Stimulated activated CD8-positive, alpha-beta memory T cell treated with anti-CD3 and anti-CD28 coated beads, Interleukin-2, amount 100 ng/mL, for 48 hours (primary cell): Measurements from ENCODE around the gene RSPH1.

ENCODE experiments used
- DNase-seq, 2 donors: peaks; one replicate each; pipeline ENCODE4 v3.0.0-alpha.2; 2020; ENCODE audit warnings: low read depth in 2 of 2

Gene RSPH1

GRCh38 chr21:42467140-42467983 lies 28.7 kb downstream of the RSPH1 start:
- DNase-seq: no peak

- no peak for DNase-seq
These were observed 29.3 kb downstream of the RSPH1 start for GRCh38 chr21:42466700-42467099.

- no peak for DNase-seq
These were observed 30.3 kb downstream of the RSPH1 start for GRCh38 chr21:42465803-42466127.

DNA sequence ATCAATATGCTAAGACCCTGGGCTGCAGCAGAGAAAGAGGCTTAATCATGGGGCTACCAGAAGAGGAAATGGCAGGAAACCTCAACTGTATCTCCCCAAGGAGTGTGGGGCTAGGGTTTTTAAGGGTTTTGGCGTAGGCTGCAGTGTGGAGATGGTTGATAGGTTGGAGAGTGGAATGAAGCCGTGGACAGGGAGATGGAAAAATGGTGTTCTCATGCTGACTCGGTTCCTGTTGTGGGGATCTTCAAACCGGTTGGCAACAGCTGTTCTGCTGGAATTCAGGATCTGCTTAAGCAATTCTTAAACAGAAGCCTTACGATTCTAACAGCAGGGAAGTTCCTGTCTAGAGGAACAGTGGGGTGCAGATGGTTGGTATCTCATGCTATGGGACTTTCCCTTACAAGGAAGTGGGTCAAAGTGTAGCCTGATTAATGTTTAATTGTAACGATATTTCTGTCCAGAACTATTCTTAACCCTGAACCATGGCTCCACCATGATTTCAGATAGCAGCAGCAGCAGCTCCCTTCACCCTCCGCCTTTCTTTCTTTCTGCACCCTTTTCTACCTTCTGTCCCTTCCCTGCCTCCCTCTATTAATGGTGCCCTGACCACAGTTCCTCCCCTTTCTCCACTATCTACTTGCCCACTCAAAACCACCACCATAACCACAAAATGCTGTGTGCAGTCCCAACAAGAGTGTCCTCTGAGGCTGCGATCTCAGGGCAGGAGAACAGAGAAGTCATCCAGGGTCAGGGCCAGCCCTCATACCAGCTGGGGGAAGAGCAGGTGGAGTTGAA lies 30.8 kb downstream of the RSPH1 start:
- no peak for DNase-seq

GRCh38 chr21:42463861-42464515 lies 32.0 kb downstream of the RSPH1 start:
- peak in 1 of 2 donors; percentile 48 for DNase-seq

GRCh38 chr21:42461881-42462877 lies 33.8 kb downstream of the RSPH1 start:
- no peak for DNase-seq

DNA sequence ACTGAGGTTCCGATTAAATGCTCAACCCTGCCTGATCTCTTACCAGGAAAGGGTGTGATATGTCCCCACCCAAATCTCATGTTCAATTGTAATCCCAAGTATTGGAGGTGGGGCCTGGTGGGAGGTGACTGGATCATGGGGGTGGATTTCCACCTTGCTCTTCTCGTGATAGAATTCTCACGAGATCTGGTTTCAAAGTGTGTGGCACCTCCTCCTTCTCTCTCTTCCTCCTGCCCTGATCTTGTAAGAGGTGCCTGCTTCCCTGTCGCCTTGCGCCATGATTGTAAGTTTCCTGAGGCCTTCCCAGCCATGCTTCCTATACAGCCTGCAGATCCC lies 34.9 kb downstream of the RSPH1 start:
- DNase-seq: no peak

DNA sequence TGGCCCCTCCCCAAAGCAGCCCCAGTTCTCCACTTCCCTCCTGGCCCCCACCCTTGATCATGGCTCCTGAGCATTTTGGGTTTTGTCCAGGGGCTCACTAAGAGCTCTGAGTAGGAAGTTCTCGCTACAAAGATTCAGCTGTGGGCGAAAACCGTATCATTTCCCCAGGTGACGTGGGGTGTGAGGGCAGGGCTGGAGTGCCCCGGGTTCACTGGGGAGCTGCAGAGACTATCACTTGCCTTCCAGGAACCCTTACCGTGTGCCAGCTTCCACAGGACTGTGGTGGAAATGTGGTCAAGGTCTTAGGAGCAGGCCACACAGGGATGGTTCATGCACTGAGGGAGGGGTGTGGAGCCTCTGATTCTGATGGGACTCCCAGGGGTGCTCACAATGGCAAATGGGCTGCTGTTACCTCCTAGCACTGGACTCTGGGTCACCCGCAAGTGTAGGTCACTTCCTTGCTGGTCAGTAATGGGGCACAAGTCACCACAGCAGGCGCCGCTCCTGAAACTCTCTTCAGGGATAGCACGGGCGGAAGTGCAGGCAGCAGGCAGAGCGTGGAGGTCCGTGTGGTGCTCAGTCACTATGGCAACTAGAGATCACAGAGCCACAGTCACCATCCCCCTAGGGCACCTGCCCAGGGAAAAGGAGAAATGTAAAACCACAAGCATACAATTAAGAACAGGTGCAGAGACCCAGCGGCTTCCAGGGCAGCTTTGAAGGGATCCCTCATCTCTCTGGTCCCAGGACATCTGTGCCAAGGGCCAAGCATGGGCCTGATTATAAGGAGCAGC lies 35.4 kb downstream of the RSPH1 start:
- no peak for DNase-seq

GRCh38 chr21:42459546-42460215 lies 36.3 kb downstream of the RSPH1 start:
- no peak for DNase-seq

- DNase-seq: no peak
These were observed 37.0 kb downstream of the RSPH1 start for GRCh38 chr21:42459082-42459460.

- DNase-seq: no peak
These were observed 39.6 kb downstream of the RSPH1 start for GRCh38 chr21:42456457-42456856.

DNA sequence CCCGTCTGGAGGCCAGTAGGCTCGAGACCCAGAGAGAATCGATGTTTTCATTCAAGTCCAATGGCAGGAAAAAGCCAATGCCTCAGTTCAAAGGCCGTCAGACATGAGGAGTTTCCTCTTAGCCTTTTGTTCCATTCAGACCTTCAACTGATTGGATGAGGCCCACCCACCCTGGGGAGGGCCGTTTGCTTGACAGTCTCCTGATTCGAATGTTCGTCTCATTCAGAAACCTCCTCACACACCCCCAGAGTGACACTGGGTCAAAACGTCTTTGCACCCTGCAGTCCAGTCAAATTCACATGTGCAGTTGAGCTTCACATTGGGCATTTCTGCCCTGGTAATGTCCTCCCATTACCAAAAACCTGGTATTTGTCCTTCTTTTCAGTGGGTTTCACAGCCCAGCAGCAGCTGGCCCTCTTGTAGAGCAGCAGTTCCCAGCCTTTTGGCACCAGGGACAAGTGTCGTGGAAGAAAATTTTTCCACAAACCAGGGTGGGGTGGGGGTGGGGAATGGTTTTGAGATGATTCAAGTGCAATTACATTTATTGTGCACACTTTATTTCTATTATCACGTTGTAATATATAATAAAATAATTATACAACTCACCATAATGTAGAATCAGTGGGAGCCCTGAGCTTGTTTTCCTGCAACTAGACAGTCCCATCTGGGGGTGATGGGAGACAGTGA lies 40.1 kb downstream of the RSPH1 start:
- DNase-seq: no peak

- DNase-seq: no peak
These were observed 40.8 kb downstream of the RSPH1 start for GRCh38 chr21:42455196-42455595.

DNA sequence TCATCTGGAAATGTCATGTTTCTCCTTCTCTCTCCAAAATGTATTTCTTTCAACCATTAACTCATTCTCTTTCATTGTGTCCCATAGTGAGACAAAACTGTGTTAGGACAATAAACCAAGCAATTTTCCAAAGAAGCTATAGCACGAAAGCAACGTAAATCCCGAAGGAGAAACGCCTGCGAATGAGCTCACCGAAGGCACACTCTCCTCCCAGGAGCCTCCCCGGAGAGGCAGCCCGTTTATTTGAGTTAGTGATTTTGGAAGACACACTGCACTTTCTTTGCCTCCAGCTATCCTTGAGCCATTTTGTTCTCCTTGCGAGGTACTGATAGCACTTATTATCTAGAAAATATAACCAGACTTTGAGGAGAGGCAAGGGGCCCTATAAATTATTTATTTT lies 41.2 kb downstream of the RSPH1 start:
- no peak for DNase-seq

DNA sequence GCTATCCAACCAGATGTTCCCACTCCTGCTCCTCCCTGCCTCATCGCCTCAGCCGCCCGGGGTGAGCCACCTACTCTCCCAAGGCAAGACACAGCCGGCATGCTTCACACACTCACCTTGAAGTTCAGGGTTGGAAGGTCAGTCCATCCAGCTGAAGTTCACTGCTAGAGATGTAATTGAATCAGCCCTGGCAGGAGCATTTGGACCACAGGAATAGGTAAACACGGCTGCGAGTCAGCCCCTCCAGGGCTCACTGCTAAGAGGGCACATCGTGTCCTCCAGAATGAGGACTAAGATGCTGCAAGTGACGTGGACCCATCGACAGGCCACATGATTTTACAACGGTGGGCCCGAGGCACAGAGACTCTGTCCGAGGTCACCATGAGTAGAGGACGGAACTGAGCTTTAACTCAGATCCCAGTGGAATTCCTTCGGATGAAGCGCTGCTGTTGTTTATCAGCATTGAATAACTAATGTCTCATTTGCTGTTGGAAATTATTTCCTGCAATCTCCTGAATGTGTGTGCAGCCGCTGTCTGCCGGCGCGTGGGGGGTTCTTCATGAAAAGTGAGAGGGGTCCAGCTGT lies 41.9 kb downstream of the RSPH1 start:
- DNase-seq: no peak

- DNase-seq: no peak
These were observed 42.6 kb downstream of the RSPH1 start for GRCh38 chr21:42453224-42453985.

GRCh38 chr21:42452401-42453223 lies 43.4 kb downstream of the RSPH1 start:
- DNase-seq: no peak

DNA sequence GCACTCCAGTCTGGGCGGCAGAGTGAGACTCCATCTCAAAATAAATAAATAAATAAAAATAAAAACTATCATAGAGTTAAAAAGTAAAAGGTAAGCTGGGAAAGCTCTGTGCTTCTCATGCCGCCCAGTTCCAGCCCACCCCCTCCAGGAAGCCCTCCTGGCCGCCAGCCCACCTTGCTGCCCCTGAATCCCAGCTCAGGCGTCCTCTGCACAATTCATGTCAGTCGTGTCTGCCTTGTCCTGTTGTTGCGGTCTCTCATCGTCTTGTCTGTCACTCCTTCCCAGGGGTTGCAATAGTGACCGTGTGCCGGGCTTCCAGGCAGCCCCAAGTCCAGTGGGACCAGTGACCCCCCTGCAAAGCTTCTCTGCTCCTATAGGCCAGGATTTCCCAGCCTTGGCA lies 44.1 kb downstream of the RSPH1 start:
- DNase-seq: no peak
